GM19397 (cell line): ENCODE measurements around the gene MEX3D.
A peak's percentile ranks its signal among the peaks of the same experiment; 100 is the strongest.

Experiments used
- ATAC-seq: cut with Tn5 transposase; IDR thresholded peaks from one replicate; pipeline ENCODE4 v1.9.1; 2021; ENCODE audit warnings: mild to moderate bottlenecking, moderate library complexity; ENCODE audit not compliant: unreplicated experiment

Gene MEX3D

DNA sequence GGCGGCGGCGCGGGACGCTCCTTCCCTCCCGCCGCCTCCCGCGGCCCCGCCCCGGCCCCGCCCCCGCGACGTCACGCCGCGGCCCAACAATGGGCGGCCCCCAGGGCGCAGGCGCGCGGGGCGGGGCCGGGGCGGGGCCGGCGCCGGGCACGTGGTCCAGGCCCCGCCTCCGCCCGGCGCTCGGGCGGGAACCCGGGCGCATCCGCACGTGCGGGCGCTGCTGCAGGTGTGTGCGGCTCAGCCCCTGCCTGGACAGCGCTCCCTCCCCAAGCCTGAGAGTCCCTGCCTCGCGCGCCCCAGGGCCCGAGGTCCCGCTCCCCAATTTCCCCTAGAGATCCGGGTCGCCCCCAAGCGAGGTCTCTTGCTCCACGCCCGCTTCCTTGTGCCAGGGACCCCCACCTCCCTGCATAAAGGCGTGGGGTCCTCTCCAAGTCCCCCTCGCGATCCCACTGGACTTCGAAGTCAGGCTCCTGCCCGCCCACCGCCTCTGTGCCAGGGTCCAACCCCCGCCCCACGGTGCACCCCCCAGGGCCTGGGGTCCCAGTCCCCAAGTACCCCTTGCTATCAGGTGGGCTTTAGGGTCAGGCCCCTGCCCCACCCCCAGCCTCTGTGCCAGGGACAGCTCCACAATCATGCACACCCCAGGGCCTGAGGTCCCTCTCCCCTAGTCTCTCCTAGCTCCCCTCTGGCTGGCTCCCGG lies at the start of gene MEX3D:
TSS of gene MEX3D (minus strand) at position 6 of the 700 bp plus-strand sequence. CDS start 267 bp downstream, outside the sequence.
- no peak for ATAC-seq

DNA sequence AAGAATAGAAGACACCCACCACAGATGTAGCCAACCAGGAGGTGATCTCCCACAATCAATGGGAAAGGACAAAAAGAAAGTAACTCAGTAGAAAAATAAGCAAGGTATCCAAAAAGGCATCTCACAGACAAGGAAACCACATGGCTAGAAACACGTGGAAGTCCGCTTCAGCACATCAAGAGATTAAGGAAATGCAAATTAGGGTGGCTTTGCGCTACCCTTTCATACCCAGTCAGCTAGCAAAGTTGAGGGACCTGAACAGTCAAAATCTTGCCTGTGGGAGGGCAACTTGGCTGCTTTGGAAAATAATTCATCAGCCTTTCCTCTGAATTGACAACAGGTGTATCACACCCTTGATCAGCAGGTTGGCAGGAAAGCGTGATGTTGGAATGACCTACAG lies 48.8 kb upstream of the MEX3D start:
- no peak for ATAC-seq

DNA sequence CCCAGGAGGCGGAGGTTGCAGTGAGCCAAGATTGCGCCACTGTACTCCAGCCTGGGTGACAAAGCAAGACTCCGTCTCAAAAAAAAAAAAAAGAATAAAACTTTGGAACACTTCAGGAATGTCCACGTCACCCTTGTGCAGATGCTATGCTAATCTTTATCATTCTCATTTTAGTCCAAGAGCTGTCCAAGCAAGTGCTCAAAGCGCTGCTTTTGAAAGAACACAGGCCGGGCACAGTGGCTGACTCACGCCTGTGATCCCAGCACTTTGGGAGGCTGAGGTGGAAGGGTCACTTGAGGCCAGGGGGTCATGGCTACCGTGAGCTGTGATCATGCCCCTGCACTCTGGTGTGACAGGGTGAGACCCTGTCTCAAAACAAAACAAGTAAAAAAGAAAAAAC lies 48.3 kb upstream of the MEX3D start:
- no peak for ATAC-seq

DNA sequence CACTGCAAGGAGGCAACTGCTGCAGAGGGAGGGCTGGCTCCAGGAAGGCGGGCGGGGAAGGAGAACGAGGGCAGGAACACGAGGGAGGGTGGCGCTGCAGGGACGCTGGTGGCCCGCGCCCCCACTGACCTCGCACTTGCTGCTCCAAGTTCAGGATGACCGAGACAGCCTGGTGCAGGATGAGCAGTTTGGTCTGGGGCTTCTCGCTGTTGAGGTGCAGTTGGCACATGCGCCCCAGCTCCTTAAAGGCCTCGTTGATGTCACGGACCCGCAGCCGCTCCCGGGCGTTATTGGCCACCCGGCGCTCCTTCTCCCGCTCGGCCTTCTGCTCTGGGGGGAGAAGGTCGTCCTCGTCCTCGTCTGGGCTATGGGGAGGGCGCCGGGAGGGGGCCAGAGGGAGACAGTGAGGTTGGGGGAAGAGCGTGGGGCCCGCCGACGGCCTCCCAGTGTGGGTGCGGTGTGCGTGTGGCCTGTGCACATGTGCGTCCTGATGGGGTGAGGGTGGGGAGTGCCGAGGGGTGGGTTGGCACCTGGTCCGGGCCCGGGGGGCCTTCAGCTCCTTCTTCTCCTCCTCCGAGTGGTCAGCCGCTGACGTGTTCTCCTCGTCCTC lies 47.1 kb upstream of the MEX3D start:
- no peak for ATAC-seq

DNA sequence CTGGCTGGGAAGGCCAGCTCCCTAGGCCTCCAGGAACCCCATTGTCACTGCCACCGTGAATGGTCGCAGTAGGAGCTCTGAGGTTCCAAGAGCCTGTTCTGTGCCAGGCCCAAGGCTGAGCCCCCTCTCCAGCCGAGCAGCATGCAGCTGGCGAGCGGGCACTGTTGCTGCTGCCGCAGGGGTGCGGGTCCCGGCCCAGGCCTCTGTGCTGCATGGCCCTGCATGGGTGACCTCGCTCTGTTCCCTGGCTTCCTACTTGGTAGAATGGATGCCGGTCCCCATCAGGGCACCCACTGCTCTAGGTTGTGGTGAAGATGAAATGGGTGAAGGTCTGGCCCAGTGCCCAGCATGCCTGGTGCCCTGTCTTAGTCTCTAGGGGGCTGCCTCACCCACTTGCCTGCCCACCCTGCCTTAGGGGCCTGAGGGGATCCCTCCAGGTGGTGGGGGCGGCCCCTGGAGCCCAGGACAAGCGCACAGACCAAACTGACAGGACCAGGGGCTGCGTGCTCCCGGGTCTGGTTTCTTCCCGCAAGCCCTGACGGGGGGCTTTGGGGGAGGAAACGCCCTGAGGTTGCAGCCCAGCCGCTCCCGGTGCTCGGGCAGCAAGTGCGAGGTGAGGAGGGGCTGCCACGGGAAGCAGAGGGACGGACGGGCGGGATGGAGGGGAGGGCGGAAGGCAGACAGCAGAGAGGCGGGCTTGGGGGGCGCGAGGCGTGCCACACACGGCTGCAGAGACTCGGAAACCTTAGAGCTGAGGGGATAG lies 45.9 kb upstream of the MEX3D start:
- ATAC-seq = no peak

DNA sequence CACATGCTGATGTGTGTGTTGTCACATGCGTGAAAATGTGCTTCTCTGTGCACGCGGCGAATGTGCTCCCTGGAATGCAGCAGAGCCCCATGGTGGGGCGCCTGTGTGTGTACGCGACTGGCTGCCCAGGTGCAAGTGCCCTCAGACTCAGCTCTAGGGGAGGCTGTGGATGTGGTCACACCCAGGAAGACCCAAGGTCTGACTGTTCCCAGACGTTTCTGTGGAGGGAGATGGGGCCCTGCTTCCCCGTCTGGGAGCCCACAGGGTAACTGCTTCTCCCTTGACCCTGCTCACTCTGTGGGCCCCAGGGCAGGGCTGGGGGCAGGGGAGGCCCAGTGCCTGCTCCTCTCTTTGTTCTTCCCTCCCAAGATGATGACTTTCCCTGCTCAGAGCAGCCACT lies 45.0 kb upstream of the MEX3D start:
- no peak for ATAC-seq

DNA sequence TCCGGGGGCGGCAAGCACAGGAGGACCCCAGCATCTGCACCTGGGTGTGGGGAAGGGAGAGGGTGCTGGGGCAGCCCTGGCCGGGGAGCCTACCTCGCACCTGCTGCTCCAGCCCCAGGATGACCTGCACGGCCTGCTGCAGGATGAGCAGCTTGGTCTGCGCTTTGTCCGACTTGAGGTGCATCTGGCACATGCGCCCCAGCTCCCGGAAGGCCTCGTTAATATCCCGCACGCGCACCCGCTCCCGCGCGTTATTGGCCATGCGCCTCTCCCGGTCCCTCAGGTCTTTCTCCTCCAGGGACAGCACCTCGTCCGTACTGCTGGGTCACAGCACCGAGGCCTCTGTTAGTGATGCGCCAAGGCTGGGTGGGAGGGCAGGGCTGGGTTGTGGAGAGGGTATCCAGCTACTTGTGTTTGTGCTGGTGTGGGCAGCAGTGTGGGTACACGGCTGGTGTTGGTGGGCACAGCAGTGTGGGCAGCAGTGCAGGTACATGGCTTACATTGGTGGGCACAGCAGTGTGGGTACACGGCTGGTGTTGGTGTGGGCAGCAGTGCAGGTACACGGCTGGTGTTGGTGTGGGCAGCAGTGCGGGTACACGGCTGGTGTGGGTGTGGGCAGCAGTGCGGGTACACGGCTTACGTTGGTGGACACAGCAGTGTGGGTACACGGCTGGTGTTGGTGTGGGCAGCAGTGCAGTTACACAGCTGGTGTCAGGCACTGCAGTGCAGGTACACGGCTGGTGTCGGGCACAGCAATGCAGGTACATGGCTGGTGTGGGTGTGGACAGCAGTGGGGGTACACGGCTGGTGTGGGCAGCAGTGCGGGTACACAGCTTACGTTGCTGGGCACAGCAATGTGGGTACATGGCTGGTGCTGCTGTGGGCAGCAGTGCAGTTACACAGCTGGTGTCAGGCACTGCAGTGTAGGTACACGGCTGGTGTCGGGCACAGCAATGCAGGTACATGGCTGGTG lies 44.3 kb upstream of the MEX3D start:
- no peak for ATAC-seq

DNA sequence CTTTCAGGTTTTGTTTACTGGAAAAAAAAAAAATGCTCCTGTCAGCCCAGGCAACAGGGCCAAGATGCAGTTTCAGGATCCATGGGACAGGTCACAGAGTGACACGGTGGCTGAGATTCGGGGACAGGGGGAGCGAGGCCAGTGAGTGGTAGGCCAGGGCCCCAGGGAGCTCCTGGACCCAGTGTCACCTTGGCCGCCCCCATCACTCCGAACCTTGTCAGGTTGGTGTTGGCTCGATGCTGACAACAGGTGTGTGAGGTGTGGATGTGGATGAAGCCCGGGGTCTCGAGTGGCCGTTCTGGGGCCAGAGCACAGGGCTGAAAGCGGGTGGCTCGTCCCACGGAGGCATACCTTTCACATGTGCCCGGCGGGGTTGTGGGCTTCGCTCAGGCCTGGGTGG lies 43.2 kb upstream of the MEX3D start:
- no peak for ATAC-seq

DNA sequence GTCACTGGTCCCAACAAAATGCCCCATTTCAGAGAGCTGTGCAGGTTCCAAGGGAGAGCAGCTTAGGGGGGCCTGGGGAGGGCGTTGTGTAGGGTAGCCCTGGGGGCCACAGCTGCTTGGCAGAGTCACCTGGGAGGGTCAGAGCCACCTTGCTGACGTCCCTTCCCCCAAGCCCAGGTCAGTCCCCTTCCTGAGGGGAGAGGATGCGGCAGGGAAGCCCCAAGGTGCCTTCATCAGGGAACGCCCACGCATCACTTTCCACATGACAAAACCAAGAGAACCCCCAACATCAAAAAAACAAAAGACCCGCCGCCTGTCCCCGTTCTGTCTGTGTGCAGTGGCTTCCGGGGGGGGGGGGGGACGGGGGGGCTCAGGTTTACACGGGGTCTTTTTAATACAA lies 42.5 kb upstream of the MEX3D start:
- ATAC-seq = no peak

DNA sequence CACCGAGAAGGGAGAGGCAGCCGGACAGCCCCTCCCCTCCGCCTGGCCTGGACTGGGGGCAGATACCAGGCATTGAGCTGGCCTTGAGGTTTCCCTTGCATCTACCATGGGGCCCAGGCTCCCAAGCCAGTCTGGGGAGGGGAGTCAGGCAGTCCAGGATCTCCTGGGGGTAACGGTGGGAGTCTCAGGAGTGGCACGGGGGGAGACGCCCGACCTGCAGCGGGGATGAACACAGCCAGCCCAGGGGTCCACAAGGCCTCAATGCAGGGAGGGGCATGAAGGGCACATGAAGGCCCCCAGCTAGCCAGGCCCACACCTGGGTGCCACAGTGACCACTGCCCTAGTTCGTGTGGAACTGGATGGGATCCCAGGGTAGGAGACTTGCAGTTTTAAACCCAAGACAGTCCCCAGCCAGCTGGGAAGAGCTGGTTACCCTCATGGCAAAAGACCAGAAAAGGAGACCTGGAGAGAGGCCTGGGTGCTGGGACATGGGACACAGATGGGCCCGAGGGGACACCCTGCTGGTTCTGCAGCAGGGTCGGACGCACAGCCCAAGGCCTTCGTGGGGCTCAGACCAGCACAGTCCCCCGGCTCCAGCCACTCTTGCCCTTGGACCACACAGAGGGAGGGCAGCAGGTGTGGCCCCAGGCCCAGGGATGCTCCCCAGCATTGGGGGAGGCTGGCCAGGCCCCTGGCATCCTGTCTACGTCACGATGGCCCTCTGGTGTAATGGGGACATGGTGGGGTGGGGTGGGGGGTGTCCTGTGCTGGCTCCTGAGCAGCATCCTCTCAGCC lies 41.8 kb upstream of the MEX3D start:
- ATAC-seq = no peak

DNA sequence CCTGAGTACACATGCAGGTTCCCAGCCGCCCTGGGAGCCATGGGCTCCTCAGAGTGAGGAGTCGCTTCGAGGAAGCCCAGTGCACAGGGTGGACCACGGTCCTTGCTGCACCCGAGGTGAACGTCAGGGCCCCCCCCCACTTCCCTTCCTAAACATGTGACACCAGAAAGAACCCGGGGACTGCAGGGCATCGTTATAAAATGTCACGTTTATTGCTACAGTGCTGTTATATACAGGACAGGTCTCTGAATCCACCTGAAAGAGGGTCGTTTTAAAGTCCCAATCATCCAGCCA lies 40.9 kb upstream of the MEX3D start:
- no peak for ATAC-seq

DNA sequence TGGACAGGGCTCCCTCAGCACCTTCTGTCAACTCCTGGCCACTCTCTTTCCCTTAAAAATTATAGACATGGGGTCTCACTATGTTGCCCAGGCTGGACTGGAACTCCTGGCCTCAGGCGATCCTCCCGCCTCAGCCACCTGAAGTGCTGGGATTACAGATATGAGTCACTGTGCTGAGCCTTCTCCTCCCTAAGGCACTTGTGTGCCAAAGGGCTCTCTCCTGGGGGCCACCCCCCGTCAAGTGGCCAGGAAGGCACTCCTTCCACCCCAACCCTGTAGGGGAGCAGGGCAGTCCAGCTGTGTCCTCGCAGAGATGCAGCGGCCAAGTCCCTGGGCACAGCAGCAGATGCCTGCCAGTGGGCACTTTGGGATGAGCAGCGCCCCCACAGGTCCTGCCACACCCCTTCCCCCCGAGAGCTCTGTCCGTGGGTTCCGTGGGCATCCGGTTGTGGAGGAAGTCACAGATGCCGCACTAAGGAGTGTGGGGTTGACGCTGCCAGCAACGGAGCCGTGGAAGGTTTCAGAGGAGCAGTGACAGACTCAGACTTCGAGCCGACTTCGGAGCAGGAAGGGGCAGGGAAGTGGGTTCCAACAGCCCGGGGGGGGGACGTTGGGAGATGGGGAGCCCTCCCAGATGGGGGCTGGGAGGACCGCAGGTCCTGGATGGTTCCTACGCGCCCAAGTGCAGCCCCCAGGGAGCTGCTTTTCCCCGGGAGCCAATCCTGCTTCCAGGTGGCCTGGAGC lies 40.4 kb upstream of the MEX3D start:
- ATAC-seq = no peak

DNA sequence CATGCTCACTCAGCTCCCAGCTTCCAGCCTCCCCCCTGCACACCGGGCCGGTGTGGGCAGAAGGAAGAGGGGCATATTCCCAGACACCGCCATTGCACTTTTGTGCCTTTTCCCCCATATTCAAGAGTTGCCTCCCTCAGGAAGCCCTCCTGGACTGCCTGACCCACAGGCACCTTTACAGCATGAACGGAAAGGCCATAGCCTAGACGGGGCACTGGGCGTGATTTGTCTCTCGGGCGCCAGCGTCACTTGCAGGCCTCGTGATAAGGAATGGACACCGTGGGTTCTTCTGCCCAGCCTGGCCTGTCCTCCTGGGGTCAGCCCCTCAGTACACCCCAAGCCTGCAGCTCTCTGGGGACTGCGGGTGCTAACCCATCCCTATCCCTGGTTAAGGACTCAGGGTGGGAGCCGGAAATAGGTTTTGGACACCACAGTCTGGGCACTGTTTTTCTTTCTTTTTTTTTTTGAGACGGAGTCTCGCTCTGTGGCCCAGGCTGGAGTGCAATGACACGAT lies 38.1 kb upstream of the MEX3D start:
- no peak for ATAC-seq

DNA sequence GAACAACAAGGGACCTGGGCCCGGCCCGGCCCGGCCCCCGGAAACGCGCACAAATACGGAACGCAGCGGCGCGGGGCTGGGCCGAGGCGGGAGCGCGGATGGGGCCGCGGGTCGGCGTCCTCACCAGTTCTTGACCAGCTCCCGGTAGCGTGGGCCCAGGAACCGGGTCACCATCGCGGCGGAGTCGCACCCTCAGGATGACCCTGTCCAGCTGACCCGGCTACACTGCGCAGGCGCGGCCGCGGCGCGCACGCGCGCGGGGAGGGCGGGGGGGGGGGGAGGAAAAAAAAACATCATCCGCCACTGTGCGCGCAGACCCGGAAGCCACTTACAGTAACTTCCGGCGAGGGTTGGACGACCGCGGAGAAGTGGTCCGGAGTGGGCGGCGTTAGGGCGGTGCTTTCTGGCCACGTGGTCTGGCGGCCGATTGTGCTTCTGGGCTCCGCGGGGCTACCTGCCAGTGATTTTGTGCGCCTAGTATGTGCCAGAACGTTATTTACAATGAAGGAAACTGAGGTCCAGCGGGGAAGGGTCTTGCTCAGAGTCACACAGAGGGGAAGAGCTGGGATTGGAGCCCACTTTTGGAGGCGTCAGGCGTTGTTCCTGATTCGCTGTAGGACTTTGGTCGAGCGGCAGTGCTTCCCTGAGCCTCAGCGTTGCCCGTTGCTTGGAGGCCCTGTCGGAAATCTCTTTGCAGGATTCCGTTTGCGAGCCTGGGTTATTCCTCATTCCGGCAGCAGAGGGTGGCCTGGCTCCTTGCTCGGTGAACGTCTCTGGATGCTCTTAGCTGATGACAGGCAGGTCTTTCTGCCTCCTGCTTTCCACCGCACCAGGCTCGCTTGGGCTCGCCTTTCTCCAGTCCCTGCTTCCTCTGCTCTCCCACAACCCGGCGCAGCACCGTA lies 37.4 kb upstream of the MEX3D start, which contains the start of gene UQCR11:
TSS of gene UQCR11 (minus strand) at position 227 of the 902 bp plus-strand sequence. CDS start at position 174, 53 bp downstream.
- peak; percentile 85 for ATAC-seq

DNA sequence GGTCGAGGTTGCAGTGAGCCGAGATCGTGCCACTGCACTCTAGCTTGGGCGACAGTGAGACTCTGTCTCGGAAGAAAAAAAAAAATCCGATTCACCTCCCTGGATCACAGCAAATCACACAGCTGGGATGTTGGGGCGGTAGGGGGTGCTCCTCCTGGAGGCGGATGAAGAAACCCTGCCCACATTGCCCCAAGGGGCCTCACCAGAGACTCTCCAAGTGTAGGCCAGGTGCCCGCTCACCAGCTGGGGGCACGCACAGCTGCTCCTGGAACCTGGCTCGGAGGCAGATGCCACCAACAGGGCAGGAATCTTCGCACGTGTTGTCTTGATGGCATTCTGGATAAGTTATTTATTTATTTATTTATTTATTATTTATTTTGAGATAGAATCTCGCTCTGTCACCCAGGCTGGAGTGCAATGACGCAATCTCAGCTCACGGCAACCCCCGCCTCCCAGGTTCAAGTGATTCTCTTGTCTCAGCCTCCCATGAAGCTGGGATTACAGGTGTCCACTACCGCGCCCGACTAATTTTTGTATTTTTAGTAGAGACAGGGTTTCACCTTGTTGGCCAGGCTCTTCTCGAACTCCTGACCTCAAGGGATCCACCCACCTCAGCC lies 34.1 kb upstream of the MEX3D start:
- ATAC-seq = no peak

DNA sequence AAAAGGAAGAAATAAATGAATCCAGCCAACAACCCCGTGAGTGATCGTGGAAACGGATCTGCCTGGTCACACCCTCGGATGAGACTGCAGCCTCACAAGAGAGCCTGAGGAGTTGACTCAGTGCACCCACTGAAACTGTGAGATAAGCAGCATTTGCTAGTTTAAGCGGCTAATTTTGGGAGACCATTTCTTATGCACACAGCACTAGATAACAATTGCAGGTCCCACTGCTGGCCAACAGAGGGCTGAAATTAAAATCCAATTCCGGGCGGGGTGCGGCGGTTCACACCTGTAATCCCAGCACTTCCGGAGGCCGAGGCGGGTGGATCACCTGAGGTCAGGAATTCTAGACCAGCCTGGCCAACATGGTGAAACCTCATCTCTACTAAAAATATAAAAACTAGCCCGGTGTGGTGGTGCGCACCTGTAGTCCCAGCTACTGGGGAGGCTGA lies 33.5 kb upstream of the MEX3D start:
- ATAC-seq = no peak

DNA sequence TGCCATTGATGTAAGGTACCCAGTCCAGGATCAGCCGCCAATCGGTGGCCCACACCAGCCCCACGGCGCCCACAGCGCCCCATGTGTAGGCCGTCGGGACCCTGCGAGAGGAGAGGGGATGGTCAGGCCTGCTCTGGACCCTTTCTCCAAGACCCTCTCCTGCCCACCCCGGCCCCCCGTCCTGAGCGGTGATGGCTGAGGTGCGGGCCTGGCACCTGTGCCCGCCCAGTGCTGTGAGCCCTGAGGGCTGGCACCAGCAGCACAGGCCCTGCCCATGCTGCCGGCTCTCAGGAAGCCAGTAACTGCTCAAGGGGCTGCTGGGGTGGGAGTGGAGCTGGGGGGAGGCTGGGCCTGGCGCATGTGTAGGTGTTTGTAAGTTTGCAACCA lies 31.3 kb upstream of the MEX3D start:
- ATAC-seq = no peak
